HG03060 (cell line): ENCODE data around the gene HNRNPM.
"Not testable (repeated sequence)": the region's sequence is repeated elsewhere in the genome, so short reads cannot be mapped to it uniquely, and the experiment has no call there.

ENCODE experiments used
- ATAC-seq: cut with Tn5 transposase; IDR thresholded peaks from one replicate; pipeline ENCODE4 v1.9.1; 2021; ENCODE audit warnings: low read depth, moderate number of reproducible peaks; ENCODE audit not compliant: unreplicated experiment

The HNRNPM gene

DNA sequence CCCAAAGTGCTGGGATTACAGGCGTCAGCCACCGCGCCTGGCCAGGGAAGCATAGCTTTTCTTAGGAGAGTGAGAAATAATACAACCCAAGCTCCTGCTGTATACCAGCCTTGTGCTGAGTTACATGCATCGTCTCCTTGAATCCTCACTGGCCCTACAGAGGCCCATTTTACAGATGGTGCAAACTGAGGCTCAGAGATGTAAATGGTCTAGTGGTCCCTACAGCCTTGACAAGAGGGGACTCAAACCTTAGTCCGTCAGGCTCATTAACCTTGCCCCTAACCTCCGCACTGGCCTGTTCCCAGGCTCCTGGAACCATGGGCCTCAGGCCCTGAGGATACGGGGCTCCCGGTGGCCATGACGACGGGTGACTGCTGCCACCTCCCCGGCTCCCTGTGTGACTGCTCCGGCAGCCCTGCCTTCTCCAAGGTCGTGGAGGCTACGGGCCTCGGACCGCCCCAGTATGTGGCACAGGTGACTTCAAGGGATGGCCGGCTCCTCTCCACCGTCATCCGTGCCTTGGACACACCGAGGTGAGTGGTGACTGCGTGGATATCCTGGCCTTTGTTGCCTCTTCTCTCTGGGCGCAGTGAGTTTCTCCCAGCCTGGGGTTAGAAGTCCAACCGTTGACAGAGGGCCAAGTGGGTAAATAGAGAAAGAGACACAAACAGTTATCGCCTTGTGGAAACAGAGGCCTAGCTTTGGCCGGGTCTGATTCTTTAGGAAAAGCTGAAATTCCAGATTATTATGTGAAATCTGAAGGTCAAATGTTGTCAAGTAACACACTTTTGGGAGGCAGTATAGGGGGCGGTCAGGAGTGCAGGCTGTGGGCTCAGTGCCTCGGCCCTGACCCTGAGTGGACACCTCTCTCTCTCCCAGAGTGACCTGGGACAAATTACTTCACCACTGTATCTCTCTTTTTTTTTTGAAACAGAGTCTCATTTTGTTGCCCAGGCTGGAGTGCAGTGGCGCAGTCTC is 23.0 kb upstream of the HNRNPM start:
- no peak for ATAC-seq

DNA sequence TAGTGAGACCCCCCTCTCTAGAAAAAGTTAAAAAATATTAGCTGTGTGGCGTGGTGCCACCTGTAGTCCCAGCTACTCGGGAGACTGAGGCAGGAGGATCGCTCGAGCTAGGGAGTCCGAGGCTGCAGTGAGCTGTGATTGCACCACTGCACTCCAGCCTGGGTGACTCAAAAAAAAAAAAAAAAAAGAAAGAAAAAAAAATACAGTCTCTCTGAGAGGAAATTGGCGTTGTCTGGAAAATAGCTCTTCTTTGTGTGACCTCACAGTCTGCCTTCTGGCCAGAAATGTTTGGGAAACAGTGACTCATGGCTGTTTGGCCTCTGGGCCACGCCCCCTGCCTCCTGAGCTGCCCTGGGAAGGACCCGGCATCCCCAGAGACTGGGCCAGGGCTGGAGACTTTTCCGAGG is 21.0 kb upstream of the HNRNPM start:
- ATAC-seq: no peak

DNA sequence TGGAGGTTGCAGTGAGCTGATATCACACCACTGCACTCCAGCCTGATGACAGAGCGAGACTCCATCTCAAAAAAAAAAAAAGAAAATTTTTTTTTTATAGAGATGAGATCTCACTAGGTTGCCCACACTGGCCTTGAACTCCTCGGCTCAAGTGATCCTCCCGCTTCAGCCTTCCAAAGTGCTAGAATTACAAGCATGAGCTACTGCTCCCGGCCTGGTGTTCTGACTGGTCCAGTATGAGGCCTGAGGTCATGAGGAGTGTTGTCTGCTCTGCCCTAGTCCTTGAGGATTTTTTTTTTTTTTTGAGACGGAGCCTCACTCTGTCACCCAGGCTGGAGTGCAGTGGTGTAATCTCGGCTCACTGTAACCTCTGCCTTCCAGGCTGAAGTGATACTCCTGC is 19.4 kb upstream of the HNRNPM start:
- ATAC-seq: not testable (repeated sequence)

DNA sequence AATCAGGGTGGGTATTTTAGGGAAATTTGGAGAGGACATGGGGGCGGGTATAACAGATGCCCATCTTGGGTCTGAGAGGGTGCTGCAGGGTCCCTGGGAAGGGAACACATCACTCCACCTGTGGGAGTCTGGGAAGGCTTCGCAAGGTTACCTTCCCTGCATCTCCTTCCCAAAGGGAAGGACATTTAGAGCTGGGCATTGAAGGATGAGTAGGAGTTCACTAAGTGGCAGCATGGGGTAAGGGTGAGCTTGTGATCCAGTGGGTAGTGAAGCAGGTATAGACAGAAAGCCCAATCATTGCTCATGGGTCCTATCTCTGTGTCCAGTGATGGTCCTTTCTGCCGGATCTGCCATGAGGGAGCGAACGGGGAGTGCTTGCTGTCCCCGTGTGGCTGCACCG is 18.5 kb upstream of the HNRNPM start:
- ATAC-seq: no peak

DNA sequence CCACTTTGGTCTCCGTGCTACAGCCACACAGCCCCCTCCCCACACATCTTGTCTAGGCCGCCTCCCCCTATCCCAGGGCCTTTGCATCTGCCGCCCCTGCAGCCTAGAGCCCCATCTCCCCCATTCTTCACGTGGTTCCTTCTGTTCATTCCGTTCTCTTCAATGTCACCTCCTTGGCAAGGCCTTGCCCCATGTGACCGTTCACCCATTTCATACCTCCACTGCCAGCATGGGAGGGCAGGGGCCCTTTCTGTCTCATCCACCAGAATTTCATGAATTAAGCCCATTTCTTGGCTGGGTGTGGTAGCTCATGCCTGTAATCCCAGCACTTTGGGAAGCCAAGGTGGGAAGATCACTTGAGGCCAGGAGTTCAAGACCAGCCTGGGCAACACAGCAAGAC is 15.7 kb upstream of the HNRNPM start:
- ATAC-seq: no peak

DNA sequence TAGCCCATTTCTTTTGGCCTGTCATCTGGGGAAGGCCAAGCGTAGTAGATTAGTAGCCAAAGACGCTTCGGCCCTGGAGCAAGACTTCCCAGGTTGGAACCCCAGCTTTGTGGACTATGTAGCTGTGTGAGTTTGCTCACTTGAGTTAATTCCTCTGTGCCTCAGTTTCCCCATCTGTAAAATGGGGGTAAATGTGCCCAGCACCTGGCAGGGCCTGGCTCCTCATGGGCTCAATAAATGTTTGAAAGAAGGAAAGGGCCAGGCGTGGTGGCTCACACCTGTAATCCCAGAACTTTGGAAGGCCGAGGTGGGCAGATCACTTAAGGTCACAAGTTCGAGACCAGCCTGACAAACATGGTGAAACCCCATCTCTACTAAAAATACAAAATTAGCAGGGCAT is 14.9 kb upstream of the HNRNPM start:
- ATAC-seq: no peak

DNA sequence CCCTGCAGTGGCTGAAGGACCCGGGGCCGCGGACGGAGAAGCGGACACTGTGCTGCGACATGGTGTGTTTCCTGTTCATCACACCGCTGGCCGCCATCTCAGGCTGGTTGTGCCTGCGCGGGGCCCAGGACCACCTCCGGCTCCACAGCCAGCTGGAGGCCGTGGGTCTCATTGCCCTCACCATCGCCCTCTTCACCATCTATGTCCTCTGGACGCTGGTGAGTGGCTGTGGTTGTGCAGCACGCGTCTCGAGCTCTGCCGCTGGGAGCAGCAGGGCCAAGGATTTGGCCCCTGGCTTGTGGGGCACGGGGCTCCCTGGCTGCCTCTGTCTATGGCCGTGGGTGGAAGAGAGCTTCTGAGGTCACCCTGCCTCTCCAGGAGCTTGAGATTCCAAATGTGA is 14.1 kb upstream of the HNRNPM start:
- ATAC-seq: no peak

DNA sequence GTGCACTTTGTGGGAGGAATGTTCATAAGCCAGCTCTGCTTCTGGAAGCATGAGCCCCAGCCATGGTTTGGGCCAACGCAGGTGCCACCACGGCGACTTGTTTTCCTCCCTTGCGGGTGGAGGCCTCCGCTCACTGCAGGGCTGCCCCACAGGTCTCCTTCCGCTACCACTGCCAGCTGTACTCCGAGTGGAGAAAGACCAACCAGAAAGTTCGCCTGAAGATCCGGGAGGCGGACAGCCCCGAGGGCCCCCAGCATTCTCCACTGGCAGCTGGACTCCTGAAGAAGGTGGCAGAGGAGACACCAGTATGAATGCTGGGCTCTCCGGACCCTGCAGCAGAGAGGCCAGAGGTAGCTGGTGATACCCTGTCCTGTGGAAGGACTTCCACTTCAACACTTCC is 6.5 kb upstream of the HNRNPM start:
- no peak for ATAC-seq

DNA sequence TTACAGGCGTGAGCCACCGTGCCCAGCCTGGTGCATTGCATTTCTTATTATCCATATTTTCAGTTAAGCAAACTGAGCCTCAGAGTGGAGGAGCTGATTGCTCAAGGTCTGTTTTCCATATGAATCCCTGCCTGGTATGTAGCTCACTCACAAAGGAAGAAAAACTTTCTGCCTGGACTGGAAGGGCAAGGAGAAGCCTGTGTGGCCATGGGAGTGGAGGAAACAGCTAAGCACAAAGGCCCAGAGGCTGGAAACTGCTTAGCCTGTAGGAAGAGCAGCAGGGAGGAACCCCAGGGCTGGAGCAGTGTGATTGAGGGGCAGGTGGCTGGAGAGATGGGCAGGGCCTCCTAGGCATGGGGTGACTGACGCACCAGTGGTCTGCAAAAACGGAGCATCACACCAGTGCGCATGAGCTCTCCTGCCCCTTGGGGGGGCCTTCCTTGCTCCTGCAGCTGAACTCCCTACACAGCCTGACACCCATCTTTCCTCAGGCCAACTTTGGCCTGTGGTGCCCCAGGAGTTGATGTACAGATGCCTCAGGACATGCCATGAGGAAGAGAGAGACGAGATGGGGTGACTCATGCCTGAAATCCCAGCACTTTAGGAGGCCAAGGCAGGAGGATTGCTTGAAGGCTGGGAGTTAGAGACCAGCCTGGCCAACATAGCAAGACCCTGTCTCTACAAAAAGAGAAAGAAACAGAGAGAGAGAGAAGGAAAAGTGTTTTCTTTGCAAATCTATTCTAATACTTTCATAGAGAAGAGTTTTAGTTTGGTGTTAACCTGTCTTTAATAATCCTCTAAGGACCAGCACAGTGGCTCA is 2.8 kb upstream of the HNRNPM start:
- ATAC-seq: no peak

DNA sequence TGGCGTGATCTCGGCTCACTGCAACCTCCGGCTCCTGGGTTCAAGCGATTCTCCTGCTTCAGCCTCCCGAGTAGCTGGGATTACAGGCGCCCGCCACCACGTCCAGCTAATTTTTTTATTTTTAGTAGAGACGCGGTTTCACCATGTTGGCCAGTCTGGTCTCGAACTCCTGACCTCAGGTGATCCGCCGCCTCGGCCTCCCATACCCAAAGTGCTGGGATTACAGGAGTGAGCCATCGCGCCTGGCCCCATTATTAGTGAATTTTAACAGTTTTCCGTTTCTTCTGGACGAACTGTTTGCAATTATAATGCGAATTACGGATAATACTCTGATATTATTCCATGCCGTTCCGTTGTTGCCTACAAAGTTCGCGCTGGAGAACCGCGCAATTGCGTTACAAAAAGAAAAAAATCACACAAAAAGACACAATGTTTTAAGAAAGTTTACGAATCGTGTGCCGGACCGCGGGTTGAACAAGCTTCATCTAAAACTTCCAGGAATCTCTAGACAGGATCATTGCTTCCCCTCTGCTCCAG is 567 bp upstream of the HNRNPM start:
- not testable (repeated sequence) for ATAC-seq

DNA sequence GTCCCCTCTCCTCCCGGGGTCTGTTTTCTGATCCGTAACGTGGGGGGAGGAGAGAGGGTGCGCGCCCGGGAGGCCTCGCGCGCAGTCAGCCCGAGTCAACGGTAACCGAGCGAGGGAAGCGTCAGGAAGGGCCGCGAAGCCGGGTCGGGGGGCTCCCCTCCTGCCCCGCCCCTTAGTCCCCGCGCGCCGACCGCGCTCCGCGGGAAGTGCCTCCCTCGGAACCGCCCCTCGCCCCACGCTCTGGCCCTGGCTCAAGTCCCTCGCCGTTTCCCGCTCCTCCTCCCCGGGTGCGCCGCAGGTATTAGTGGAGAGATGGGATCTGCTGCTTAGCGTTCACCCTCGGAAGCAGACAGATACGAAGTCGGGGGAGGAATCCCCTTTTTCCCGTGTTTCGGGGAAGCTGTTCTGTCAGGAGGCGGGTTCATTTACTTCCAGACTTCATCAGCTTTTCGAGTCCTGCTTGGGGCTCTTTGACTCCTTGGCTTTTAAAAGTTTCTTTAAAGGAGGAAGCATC is 770 bp downstream of the HNRNPM start:
- peak; percentile 7 for ATAC-seq

DNA sequence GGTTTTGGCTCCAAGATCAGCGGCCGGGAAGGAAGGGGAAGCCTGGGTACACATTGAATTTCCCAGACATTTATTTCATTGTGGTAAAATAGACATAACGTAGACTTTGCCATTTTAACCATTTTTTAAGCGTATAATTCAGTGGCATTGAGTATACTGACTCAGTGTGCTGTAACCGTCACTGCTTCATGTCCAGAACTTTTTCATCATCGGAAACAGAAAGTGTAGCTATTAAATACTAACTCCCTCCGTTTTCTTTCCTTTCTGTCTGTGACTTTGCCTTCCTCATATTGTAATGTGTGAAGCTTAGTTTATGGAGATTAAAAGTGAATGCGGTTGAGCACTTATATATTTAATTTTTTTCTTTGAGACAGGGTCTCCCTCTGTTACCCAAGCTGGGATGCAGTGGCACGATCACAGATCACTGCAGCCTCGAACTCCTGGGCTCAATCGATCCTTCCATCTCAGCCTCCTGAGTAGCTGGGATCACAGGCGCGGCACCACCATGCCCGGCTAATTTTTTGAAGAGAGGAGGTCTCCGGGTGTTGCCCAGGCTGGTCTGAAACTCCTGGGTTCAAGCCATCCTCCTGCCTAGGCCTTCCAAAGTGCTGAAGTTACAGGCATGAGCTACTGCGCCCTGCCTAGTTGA is 1.4 kb downstream of the HNRNPM start:
- ATAC-seq: no peak

DNA sequence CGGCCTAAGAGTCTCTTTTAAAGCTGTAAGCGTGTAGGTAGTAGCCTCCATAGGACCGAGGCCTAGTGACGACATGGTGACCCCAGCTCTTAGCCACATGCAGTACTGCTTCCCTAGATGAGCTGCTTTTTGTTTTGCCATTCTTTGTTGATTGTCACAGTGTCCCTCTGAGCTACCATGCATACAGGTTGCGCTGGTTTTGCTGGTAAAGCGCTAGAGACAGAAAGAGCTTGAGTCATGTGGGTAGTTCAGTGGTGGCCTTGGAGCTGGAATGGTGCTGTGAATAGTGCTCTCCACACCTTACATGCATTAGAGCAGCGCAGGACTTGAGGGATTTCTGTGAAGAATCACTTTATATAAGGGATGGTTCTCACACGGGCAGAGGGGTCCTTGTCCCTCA is 5.1 kb downstream of the HNRNPM start:
- no peak for ATAC-seq

DNA sequence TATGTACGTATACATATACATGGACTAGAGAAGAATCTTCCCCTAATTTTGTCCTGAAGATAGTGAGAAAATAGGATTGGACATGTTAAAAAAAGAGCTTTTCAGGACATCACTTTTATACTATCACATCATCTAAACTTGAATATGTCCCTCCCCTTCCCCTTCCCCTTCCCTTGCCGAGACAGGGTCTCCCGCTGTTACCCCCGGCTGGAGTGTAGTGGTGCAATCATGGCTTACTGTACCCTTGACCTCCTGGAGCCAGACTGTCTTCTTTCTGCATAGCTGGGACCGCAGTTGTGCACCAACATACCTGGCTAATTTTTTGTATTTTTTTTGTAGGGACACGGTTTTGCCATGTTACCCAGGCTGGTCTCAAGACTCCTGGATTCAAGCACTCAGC is 6.6 kb downstream of the HNRNPM start:
- ATAC-seq: no peak

DNA sequence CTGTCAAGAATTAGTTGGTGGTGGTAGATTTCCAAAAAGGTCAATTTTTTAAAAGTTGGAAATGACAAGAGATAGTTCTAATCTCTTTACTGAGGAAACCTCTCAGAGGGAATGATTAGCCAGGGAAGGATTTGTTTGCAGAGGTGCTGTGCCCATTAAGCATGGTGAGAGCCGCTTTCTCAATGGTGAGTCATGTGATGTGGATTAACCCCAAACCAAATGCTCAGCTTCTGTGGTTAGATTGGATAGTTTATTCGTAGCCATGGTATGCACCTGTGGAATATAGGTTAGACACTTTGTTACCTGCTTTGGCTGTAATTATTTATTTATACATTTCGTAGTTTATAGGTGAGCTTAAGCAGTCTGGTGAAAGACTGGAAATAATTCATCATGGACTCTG is 7.1 kb downstream of the HNRNPM start:
- no peak for ATAC-seq

DNA sequence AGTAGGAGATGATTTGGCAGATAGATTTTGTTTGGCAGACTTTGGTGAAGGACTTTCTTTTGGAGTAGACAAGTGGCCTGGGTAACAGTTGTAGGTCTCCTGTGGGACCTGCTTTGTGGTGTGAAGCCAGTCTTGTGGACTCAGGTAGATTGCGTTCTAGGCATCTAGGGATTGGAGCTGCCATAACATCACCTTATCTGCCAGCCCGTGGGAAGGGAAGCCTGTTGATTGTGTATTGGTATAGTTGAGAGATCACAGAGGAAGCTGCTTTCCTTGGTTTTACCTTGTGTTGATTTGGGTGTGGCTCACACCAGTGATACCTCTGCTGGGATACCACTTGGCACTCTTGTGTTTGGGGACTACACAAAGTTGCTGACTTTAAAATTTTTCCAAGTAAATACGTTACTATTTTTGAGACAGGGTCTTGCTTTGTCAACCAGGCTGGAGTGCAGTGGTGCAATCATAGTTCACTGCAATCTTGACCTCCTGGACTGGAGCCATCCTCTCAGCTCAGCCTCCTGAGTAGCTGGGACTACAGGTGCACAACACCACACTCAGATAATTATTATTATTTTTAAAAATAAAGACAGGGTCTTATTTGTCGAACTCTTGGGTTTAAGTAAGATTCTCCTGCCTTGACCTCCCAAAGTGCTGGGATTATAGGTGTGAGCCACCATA is 7.8 kb downstream of the HNRNPM start:
- no peak for ATAC-seq

DNA sequence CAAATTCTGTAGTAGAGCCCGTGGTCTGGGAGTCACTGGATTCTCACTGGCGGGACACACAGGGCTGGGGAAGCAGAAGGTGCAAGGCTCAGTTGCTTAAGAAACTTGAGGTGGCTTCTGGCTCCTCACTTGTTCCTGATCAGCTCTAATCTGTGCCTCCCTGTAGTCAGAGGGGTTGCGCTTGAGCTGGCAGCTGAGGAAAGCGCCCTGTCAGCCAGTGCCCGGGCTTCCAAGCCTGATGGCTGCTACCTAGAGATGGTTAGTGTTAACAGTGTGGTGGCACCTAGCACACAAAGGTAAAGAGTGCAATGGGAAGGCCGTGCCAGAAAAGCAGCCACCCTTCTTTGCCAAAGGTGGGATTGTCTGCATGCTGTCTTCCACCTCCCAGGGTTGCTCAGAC is 8.8 kb downstream of the HNRNPM start:
- ATAC-seq: no peak

DNA sequence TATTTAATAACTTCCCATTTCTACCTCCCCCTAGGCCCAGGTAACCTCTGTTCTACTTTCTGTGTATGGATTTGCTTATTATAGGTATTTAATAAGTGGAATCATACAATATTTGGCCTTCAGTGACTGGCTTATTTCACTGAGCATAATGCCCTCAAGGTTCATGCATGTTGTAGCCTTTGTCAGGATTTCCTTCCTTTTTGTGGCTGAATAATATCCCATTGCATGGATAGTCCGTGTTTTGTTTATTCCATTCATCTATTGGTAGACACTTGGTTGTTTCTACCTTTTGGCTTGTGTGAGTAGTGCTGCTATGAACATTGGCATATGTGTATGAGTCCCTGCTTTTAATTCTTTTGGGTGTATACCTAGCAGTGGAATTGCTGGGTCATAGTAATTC is 9.4 kb downstream of the HNRNPM start:
- no peak for ATAC-seq

DNA sequence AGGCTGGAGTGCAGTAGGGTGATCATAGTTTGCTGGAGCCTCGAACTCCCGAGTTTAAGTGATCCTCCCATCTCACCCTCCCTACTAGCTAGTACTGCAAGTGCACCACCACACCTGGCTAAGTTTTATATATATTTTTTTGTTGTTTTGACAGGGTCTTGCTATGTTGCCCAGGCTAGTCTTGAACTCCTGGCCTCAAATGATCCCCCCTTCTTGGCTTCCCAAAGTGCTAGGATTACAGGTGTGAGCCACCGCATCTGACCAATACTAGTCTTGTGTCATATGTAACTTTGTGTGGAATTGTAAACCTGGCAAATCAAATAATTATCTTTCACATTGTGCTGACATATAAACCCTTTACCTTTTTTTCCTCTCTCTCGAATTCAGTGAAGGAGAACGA is 10.2 kb downstream of the HNRNPM start:
- no peak for ATAC-seq

DNA sequence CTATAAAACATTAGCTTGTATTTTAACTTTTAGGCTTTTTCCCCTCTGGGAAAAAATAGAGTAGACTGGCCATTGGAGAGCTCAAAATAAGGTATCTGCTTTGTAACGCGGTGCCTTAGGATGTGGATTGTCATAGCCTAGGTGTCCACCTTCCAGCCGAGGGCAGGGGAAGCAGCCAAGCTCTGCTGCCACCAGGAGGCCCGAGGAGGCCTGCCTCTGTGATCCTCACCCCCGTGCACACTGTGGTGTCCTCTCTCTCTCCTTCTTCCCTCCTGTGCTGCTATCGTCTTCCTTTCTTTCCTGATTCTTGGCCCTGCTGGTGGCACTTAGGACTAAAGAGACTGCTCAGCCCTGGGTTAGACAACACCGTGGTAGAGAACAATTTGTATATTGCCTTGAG is 11.3 kb downstream of the HNRNPM start:
- ATAC-seq: no peak
